CD4-positive, CD25-positive, alpha-beta regulatory T cell (primary cell): ENCODE data around the gene NACC2. TPM values are rescaled to one million over a fixed set of nuclear protein-coding genes. Genes with fewer than 3 reads are reported as not detected.
"Not testable (repeated sequence)": the region's sequence is repeated elsewhere in the genome, so short reads cannot be mapped to it uniquely, and the experiment has no call there.

Experiments
- ATAC-seq, 2 donors: fragments of 150-1000 bp; cut with Tn5 transposase; one replicate each; pipeline ENCODE4 v1.10.0; 2021; ENCODE audit warnings: low read depth in 2 of 2, moderate number of reproducible peaks in 2 of 2, moderate library complexity in 1 of 2
- DNase-seq, 3 donors: peaks; one replicate each; pipeline versions ENCODE4 v3.0.0 to v3.0.0-alpha.2; 2012 to 2022; ENCODE audit warnings: mixed read lengths in 1 of 3
- H3K27ac ChIP-seq: one replicate; pipeline ENCODE4 v1.7.0; 2013; ENCODE audit warnings: mild to moderate bottlenecking, low read length; ENCODE audit not compliant: insufficient read depth, poor library complexity, severe bottlenecking
- H3K27me3 ChIP-seq: one replicate; pipeline ENCODE4 v1.7.0; 2013; ENCODE audit warnings: low read length; ENCODE audit not compliant: control insufficient read depth, insufficient read depth
- H3K36me3 ChIP-seq: one replicate; pipeline ENCODE4 v1.7.0; 2013; ENCODE audit warnings: mild to moderate bottlenecking, low read length, moderate library complexity; ENCODE audit not compliant: control insufficient read depth, insufficient read depth
- H3K4me1 ChIP-seq: 2 replicates; pipeline ENCODE4 v1.7.0; 2013; ENCODE audit warnings: mild to moderate bottlenecking, low read length; ENCODE audit not compliant: insufficient read depth, control insufficient read depth, poor library complexity, severe bottlenecking
- H3K4me3 ChIP-seq: one replicate; pipeline ENCODE4 v1.7.0; 2013; ENCODE audit warnings: low read depth, mild to moderate bottlenecking, low read length, moderate library complexity
- H3K9me3 ChIP-seq, 2 experiments: 1 replicate in 1 of 2; 2 replicates in 1 of 2; pipeline ENCODE4 v1.7.0; 2013; ENCODE audit warnings: low read length in 2 of 2, mild to moderate bottlenecking in 1 of 2, moderate library complexity in 1 of 2; ENCODE audit not compliant: control insufficient read depth in 2 of 2
- H3K27ac Mint-ChIP-seq, 3 donors: one replicate each; pipeline ENCODE4 v1.8.0; 2020 to 2022; ENCODE audit warnings: mild to moderate bottlenecking in 3 of 3, mixed read lengths in 3 of 3, moderate library complexity in 2 of 3
- H3K27me3 Mint-ChIP-seq: one replicate; pipeline ENCODE4 v1.8.0; 2022; ENCODE audit warnings: mild to moderate bottlenecking, mixed read lengths
- H3K36me3 Mint-ChIP-seq: one replicate; pipeline ENCODE4 v1.8.0; 2020; ENCODE audit warnings: mixed read lengths
- H3K4me1 Mint-ChIP-seq, 4 donors: one replicate each; pipeline ENCODE4 v1.8.0; 2020 to 2022; ENCODE audit warnings: mixed read lengths in 4 of 4, mild to moderate bottlenecking in 1 of 4
- H3K4me3 Mint-ChIP-seq, 4 donors: one replicate each; pipeline ENCODE4 v1.8.0; 2020 to 2022; ENCODE audit warnings: mild to moderate bottlenecking in 4 of 4, mixed read lengths in 4 of 4, moderate library complexity in 3 of 4
- H3K9me3 Mint-ChIP-seq, 7 donors: one replicate each; pipeline ENCODE4 v1.8.0; 2020 to 2022; ENCODE audit warnings: mixed read lengths in 7 of 7, mild to moderate bottlenecking in 3 of 7, moderate library complexity in 2 of 7
- polyA plus RNA-seq, 4 donors: library from polyadenylated mRNA; unstranded; fragments of 300-500 nt; fragmentation: Illumina TruSeq; gene quantifications; one replicate each; pipeline ENCODE4 v1.2.3, GENCODE V29; 2021
- total RNA-seq: library from RNA; stranded (reverse); gene quantifications from one replicate; pipeline ENCODE4 v1.2.3, GENCODE V29; 2022

NACC2 gene
- total and polyA plus RNA-seq, 5 donors from 2014 or later, result 0.76 to 4.8 (median 1.0) TPM

GRCh38 chr9:135971111-135971766 lies 123.8 kb downstream of the NACC2 start:
- DNase-seq, result no peak
- Histone ChIP-seq H3K9me3 (no peaks in the 10 kb centered on the region), H3K4me3 (no peak overlapping the region), H3K4me1 (no peaks in the 10 kb centered on the region), H3K27ac (no peak overlapping the region), H3K36me3 (no peaks in the 10 kb centered on the region), H3K27me3 (no peaks in the 10 kb centered on the region)
- Mint-ChIP-seq H3K27me3 (peaks cover 5% of the 10 kb centered on the region), H3K4me1 (peaks cover 0 to 10% (median 7%) of the 10 kb centered on the region in 4 donors), H3K4me3 (no peak overlapping the region), H3K9me3 (no peaks in the 10 kb centered on the region), H3K36me3 (no peaks in the 10 kb centered on the region), H3K27ac (no peak overlapping the region)
- ATAC-seq, result no peak

DNA sequence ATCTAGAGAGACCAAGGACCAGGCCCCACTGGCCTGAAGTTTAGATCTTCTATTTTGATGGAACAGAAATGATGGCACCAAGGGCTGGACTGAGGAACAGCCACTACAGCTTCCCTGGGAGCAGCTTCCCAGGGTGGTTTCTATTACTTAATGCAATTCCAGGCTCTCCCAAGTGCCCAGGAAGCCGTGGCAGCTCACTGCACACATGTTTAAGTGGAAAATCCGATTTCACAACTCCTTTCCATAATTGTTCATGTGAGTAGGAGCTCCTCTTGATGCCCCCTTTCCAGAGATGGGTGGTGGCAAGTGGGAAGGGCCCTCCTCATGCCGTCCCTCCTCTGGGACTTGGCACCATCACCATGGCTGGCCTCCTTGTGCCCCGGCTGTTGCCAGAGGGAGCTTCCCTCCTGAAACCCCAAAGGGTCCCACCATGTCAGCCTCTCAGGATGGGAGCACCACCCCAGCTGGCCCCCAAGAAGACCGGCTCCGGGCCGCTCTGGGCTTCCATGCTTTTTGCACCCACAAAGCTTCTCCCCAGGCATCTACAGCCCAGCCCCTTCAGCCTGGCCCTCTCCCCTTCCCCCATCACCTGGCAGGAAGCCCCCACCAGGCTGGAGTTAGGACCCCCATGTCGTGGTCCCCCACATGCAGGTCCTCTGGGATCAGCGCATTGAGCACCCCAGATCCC lies 124.8 kb downstream of the NACC2 start:
- Mint-ChIP-seq H3K36me3 (no peaks in the 10 kb centered on the region), H3K27ac (no peak overlapping the region), H3K4me3 (peak overlapping the region in 1 of 4 donors; percentile 22), H3K9me3 (no peaks in the 10 kb centered on the region), H3K27me3 (peaks cover 8% of the 10 kb centered on the region), H3K4me1 (peaks cover 0 to 10% (median 7%) of the 10 kb centered on the region in 4 donors)
- ATAC-seq (no peak), DNase-seq (no peak)
- H3K27me3 ChIP-seq, result no peaks in the 10 kb centered on the region
- no peaks in the 10 kb centered on the region for H3K9me3 ChIP-seq
- no peaks in the 10 kb centered on the region for H3K4me1 ChIP-seq
- H3K27ac ChIP-seq, result no peak overlapping the region
- no peak overlapping the region for H3K4me3 ChIP-seq
- no peaks in the 10 kb centered on the region for H3K36me3 ChIP-seq

GRCh38 chr9:135969064-135969683 lies 125.9 kb downstream of the NACC2 start:
- no peak overlapping the region for H3K4me3 ChIP-seq
- Mint-ChIP-seq H3K27me3 (peaks cover 9% of the 10 kb centered on the region), H3K9me3 (no peaks in the 10 kb centered on the region), H3K36me3 (no peaks in the 10 kb centered on the region), H3K27ac (no peak overlapping the region), H3K4me3 (peak overlapping the region in 1 of 4 donors; percentile 53), H3K4me1 (peaks cover 0 to 10% (median 7%) of the 10 kb centered on the region in 4 donors)
- H3K27me3 ChIP-seq, result no peaks in the 10 kb centered on the region
- ATAC-seq (no peak), DNase-seq (no peak)
- H3K27ac ChIP-seq, result no peak overlapping the region
- no peaks in the 10 kb centered on the region for H3K36me3 ChIP-seq
- H3K9me3 ChIP-seq, result no peaks in the 10 kb centered on the region
- H3K4me1 ChIP-seq, result no peaks in the 10 kb centered on the region

- no peaks in the 10 kb centered on the region for H3K27me3 ChIP-seq
- H3K4me3 Mint-ChIP-seq, result no peak overlapping the region
- H3K36me3 Mint-ChIP-seq, result no peaks in the 10 kb centered on the region
- H3K36me3 ChIP-seq, result no peaks in the 10 kb centered on the region
- DNase-seq, result no peak
- no peaks in the 10 kb centered on the region for H3K4me1 ChIP-seq
- no peak for ATAC-seq
- no peak overlapping the region for H3K4me3 ChIP-seq
- peaks cover 9% of the 10 kb centered on the region for H3K27me3 Mint-ChIP-seq
- no peak overlapping the region for H3K27ac ChIP-seq
- peaks cover 0 to 10% (median 7%) of the 10 kb centered on the region in 4 donors for H3K4me1 Mint-ChIP-seq
- H3K9me3 Mint-ChIP-seq, result no peaks in the 10 kb centered on the region
- H3K27ac Mint-ChIP-seq, result no peak overlapping the region
- H3K9me3 ChIP-seq, result no peaks in the 10 kb centered on the region
These were observed 126.5 kb downstream of the NACC2 start for GRCh38 chr9:135968601-135969000.

DNA sequence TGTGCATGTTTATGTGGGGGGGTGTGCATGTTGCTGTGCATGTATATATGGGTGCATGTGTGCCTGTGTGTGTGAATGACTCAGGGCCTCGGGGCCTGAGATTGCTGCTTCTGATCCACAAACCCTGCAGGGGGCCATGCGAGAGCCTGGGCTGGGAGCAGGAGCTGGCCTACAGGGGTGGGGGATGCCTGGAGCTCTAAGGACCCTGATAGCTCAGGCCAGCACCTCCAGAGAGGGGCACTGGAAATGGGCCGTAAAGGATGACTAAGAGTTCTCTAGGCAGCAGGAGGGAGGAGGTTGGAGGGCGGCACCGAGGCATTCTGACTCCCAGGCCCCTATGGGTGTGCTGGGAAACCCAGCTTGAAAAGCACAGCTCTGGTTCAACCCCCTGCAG lies 127.0 kb downstream of the NACC2 start:
- Mint-ChIP-seq H3K27me3 (peaks cover 13% of the 10 kb centered on the region), H3K4me1 (peaks cover 0 to 8% (median 6%) of the 10 kb centered on the region in 4 donors), H3K9me3 (no peaks in the 10 kb centered on the region), H3K4me3 (peak overlapping the region in 1 of 4 donors; percentile 20), H3K36me3 (no peaks in the 10 kb centered on the region), H3K27ac (peak overlapping the region in 1 of 3 donors; percentile 72)
- Histone ChIP-seq H3K9me3 (no peaks in the 10 kb centered on the region), H3K4me3 (no peak overlapping the region), H3K27ac (no peak overlapping the region), H3K36me3 (no peaks in the 10 kb centered on the region), H3K4me1 (no peaks in the 10 kb centered on the region), H3K27me3 (no peaks in the 10 kb centered on the region)
- DNase-seq (no peak), ATAC-seq (no peak)

DNA sequence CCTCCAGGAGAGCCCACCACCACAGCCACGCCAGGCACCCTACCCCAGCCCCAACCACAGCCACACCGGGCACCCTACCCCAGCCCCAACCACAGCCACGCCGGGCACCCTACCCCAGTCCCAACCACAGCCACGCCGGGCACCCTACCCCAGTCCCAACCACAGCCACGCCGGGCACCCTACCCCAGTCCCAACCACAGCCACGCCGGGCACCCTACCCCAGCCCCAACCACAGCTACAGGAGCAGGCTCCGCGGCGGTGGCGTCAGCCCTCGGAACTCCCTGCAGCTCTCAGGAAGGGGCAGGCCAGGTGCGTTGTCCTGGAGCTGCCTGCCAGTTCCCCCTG lies 128.2 kb downstream of the NACC2 start:
- H3K4me1 ChIP-seq, H3K9me3 Mint-ChIP-seq, ATAC-seq, H3K27me3 ChIP-seq, H3K4me3 ChIP-seq, DNase-seq, H3K36me3 Mint-ChIP-seq, H3K27ac ChIP-seq, H3K9me3 ChIP-seq, H3K27ac Mint-ChIP-seq, H3K36me3 ChIP-seq, H3K4me3 Mint-ChIP-seq: not testable (repeated sequence)
- H3K27me3 Mint-ChIP-seq, result peaks cover 20% of the 10 kb centered on the region
- H3K4me1 Mint-ChIP-seq, result peaks cover 0 to 15% (median 9%) of the 10 kb centered on the region in 4 donors

GRCh38 chr9:135965124-135965756 lies 129.8 kb downstream of the NACC2 start:
- peak overlapping the region in 1 of 4 donors; percentile 10 for H3K4me3 Mint-ChIP-seq
- no peak for DNase-seq

More at GRCh38 chr9:135965124-135965756, 129.8 kb downstream of the NACC2 start:
- H3K4me1 ChIP-seq, result peaks cover 11% of the 10 kb centered on the region
- H3K27me3 ChIP-seq, result no peaks in the 10 kb centered on the region
- Mint-ChIP-seq H3K36me3 (no peaks in the 10 kb centered on the region), H3K27me3 (peaks cover 26% of the 10 kb centered on the region), H3K27ac (no peak overlapping the region), H3K9me3 (no peaks in the 10 kb centered on the region), H3K4me1 (peaks cover 5 to 23% (median 11%) of the 10 kb centered on the region in 4 donors)
- H3K36me3 ChIP-seq, result no peaks in the 10 kb centered on the region
- H3K4me3 ChIP-seq, result no peak overlapping the region
- H3K9me3 ChIP-seq, result no peaks in the 10 kb centered on the region
- no peak overlapping the region for H3K27ac ChIP-seq
- no peak for ATAC-seq
